NCI-H2029 treated with DMSO at 0.1 percent for 48 hours (cell line): ENCODE data around the gene XIST.
"Not testable (repeated sequence)": the region's sequence is repeated elsewhere in the genome, so short reads cannot be mapped to it uniquely, and the experiment has no call there.

Experiments used
- DNase-seq: peaks from one replicate; lab custom pipeline; 2025; lab: John Stamatoyannopoulos, UW

XIST gene

GRCh38 chrX:73852467-73852866 is at the start of gene XIST:
Gene XIST (minus strand): TSS chrX:73852714.
- DNase-seq = no peak

- not testable (repeated sequence) for DNase-seq
Observed at GRCh38 chrX:73898315-73898714, 45.8 kb upstream of the XIST start.

GRCh38 chrX:73892515-73893090 is 40.1 kb upstream of the XIST start:
- not testable (repeated sequence) for DNase-seq

- not testable (repeated sequence) for DNase-seq
Observed at GRCh38 chrX:73882260-73882659, 29.7 kb upstream of the XIST start.

GRCh38 chrX:73877687-73878086 is 25.2 kb upstream of the XIST start:
- DNase-seq = no peak

- no peak for DNase-seq
Observed at GRCh38 chrX:73876911-73877310, 24.4 kb upstream of the XIST start.

GRCh38 chrX:73868916-73869315 is 16.4 kb upstream of the XIST start:
- no peak for DNase-seq

GRCh38 chrX:73867144-73867543 is 14.6 kb upstream of the XIST start:
- DNase-seq = no peak

- DNase-seq = no peak
Observed at GRCh38 chrX:73863852-73864251, 11.3 kb upstream of the XIST start.

- DNase-seq = no peak
Observed at GRCh38 chrX:73863268-73863667, 10.8 kb upstream of the XIST start.

- no peak for DNase-seq
Observed at GRCh38 chrX:73859622-73860021, 7.1 kb upstream of the XIST start.

- no peak for DNase-seq
Observed at GRCh38 chrX:73855546-73855945, 3.0 kb upstream of the XIST start.

GRCh38 chrX:73852022-73852421 is 492 bp downstream of the XIST start:
- no peak for DNase-seq

- DNase-seq = no peak
Observed at GRCh38 chrX:73851014-73852009, 1.2 kb downstream of the XIST start.

- no peak for DNase-seq
Observed at GRCh38 chrX:73850124-73851013, 2.1 kb downstream of the XIST start.

GRCh38 chrX:73849073-73849472 is 3.4 kb downstream of the XIST start:
- no peak for DNase-seq

GRCh38 chrX:73847991-73848390 is 4.5 kb downstream of the XIST start:
- no peak for DNase-seq

- no peak for DNase-seq
Observed at GRCh38 chrX:73847100-73847499, 5.4 kb downstream of the XIST start.

- DNase-seq = no peak
Observed at GRCh38 chrX:73842541-73843234, 9.8 kb downstream of the XIST start.

GRCh38 chrX:73841337-73841736 is 11.2 kb downstream of the XIST start:
- no peak for DNase-seq

- DNase-seq = no peak
Observed at GRCh38 chrX:73840120-73840924, 12.2 kb downstream of the XIST start.
